Panc1 (cell line): Measurements from ENCODE around the gene DCC. TPM values are rescaled to one million over a fixed set of nuclear protein-coding genes. Genes with fewer than 3 reads are reported as not detected.

ENCODE experiments used
- ATAC-seq: fragments of 200-7000 bp; cut with Tn5 transposase; 2 replicates; pipeline ENCODE4 v1.9.1; 2020; ENCODE audit warnings: mild to moderate bottlenecking, moderate library complexity
- BruUV-seq: library from RNA; stranded (reverse); fragments of 400-500 nt; replicated peaks from 2 replicates; lab custom pipeline; 2021; lab: Mats Ljungman, UMichigan
- CTCF ChIA-PET: fragments of 300-600 bp; sonication (Branson Sonifier 250); formaldehyde crosslinking; loops from one replicate; lab custom pipeline; 2022; ENCODE audit warnings: antibody characterized with exemption; lab: Charles Lee
- POLR2A ChIA-PET: fragments of 300-600 bp; sonication (Branson Sonifier 250); formaldehyde crosslinking; loops from one replicate; lab custom pipeline; 2022; ENCODE audit warnings: antibody characterized with exemption; lab: Charles Lee
- DNase-seq: peaks from one replicate; pipeline ENCODE4 v3.0.0-alpha.2; 2010; ENCODE audit warnings: low read depth, low spot score
- H3K27ac ChIP-seq: 2 replicates; pipeline ENCODE4 v1.5.1; 2011; ENCODE audit warnings: mild to moderate bottlenecking, low read length, inconsistent platforms
- H3K27me3 ChIP-seq: fragments of 200-500 bp; sonication (Bioruptor generic); 2 replicates; pipeline ENCODE4 v1.6.0; 2014; ENCODE audit warnings: low read length, inconsistent platforms; ENCODE audit not compliant: control insufficient read depth, insufficient read depth
- H3K36me3 ChIP-seq: fragments of 200-500 bp; sonication (Bioruptor generic); 2 replicates; pipeline ENCODE4 v1.5.1; 2014; ENCODE audit warnings: inconsistent platforms, mild to moderate bottlenecking, low read length, moderate library complexity; ENCODE audit not compliant: control insufficient read depth, insufficient read depth
- H3K4me1 ChIP-seq: 2 replicates; pipeline ENCODE4 v1.5.1; 2011; ENCODE audit warnings: inconsistent platforms, mild to moderate bottlenecking, low read length, moderate library complexity; ENCODE audit not compliant: control insufficient read depth, insufficient read depth
- H3K4me3 ChIP-seq, 2 experiments: 2 replicates each; pipeline ENCODE4 v1.5.1; 2011 to 2012; ENCODE audit warnings: low read depth in 2 of 2, low read length in 2 of 2, mild to moderate bottlenecking in 2 of 2, inconsistent platforms in 1 of 2, moderate library complexity in 1 of 2
- H3K9me3 ChIP-seq: fragments of 200-500 bp; sonication (Bioruptor generic); 2 replicates; pipeline ENCODE4 v1.5.1; 2014; ENCODE audit warnings: low read depth, mild to moderate bottlenecking, inconsistent platforms, low read length, moderate library complexity; ENCODE audit not compliant: control insufficient read depth, insufficient read depth
- CTCF ChIP-seq: fragments of 450-650 bp; IDR thresholded peaks from 2 replicates; pipeline ENCODE4 v1.5.1; 2017; ENCODE audit warnings: mild to moderate bottlenecking
- POLR2AphosphoS5 ChIP-seq: IDR thresholded peaks from 2 replicates; pipeline ENCODE4 v1.6.1; 2012; ENCODE audit warnings: mild to moderate bottlenecking, low read depth, low read length, moderate library complexity
- REST ChIP-seq, 2 experiments: IDR thresholded peaks; 2 replicates each; pipeline ENCODE4 v1.6.1; 2011 to 2012; ENCODE audit warnings: low read depth in 2 of 2, control low read depth in 1 of 2, low read length in 1 of 2, mild to moderate bottlenecking in 1 of 2, moderate library complexity in 1 of 2; ENCODE audit not compliant: insufficient read depth in 1 of 2
- SIN3A ChIP-seq: IDR thresholded peaks from 2 replicates; pipeline ENCODE4 v1.6.1; 2012; ENCODE audit warnings: low read depth, mild to moderate bottlenecking, low read length, moderate library complexity, borderline replicate concordance; ENCODE audit not compliant: insufficient read depth
- TCF7L2 ChIP-seq: IDR thresholded peaks from 2 replicates; pipeline ENCODE4 v1.6.1; 2011; ENCODE audit warnings: mild to moderate bottlenecking, low read depth, low read length, inconsistent platforms
- in situ Hi-C: cut with HindIII; loops from 2 replicates; pipeline ENCODE4 v1.10.0; 2016; ENCODE audit warnings: low sequenced_read_pairs, low pct_unique_long_range_greater_than_20kb
- intact Hi-C: fragments of 100-400 bp; cut with micrococcal nuclease; formaldehyde crosslinking; loops from one replicate; pipeline ENCODE4 v1.10.0; 2022; ENCODE audit not compliant: unreplicated experiment
- total RNA-seq: library from RNA; stranded (reverse); gene quantifications from one replicate; pipeline ENCODE4 v1.2.1, GENCODE V29; 2021; ENCODE audit not compliant: unreplicated experiment

DCC gene
- total RNA-seq, 1 experiment from 2014 or later, result not detected

- DNase-seq (no peak), ATAC-seq (no peak)
- in situ Hi-C loops, result no loop called here
- no peaks in the 10 kb centered on the region for H3K9me3 ChIP-seq
- TF ChIP-seq TCF7L2 (no peak), REST (IDR thresholded peaks at IDR 0.05; ENCODE audit: insufficient read depth in 1 of 2, low read depth in 2 of 2, low read length in 1 of 2) (no peak), CTCF (no peak), POLR2AphosphoS5 (no peak)
- H3K4me1 ChIP-seq, result no peaks in the 10 kb centered on the region
- intact Hi-C loops, result no loop called here
- CTCF ChIA-PET, result no interaction called here
- POLR2A ChIA-PET, result no interaction called here
- no TSS peak for BruUV-seq
- no peaks in the 10 kb centered on the region for H3K36me3 ChIP-seq
- H3K27me3 ChIP-seq, result no peaks in the 10 kb centered on the region
- no peak overlapping the region for H3K4me3 ChIP-seq
- H3K27ac ChIP-seq, result no peak overlapping the region
These were observed 1191.2 kb downstream of the DCC start for GRCh38 chr18:53531187-53531586.

- ChIA-PET CTCF (no interaction called here), POLR2A (no interaction called here)
- in situ Hi-C loops, result no loop called here
These were observed 1191.9 kb downstream of the DCC start for GRCh38 chr18:53531896-53532295.

More at GRCh38 chr18:53531896-53532295, 1191.9 kb downstream of the DCC start:
- BruUV-seq, result no TSS peak
- Histone ChIP-seq H3K4me1 (no peaks in the 10 kb centered on the region), H3K27ac (no peak overlapping the region), H3K36me3 (no peaks in the 10 kb centered on the region), H3K27me3 (no peaks in the 10 kb centered on the region), H3K4me3 (no peak overlapping the region), H3K9me3 (no peaks in the 10 kb centered on the region)
- ATAC-seq (no peak), DNase-seq (no peak)
- intact Hi-C loops, result no loop called here
- TF ChIP-seq CTCF (no peak), REST (IDR thresholded peaks at IDR 0.05; ENCODE audit: insufficient read depth in 1 of 2, low read depth in 2 of 2, low read length in 1 of 2) (no peak), POLR2AphosphoS5 (no peak), TCF7L2 (no peak), SIN3A (no peak)
